ENCODE measurements around the gene CDK5RAP1.
A peak's percentile ranks its signal among the peaks of the same experiment; 100 is the strongest.

The CDK5RAP1 gene

DNA sequence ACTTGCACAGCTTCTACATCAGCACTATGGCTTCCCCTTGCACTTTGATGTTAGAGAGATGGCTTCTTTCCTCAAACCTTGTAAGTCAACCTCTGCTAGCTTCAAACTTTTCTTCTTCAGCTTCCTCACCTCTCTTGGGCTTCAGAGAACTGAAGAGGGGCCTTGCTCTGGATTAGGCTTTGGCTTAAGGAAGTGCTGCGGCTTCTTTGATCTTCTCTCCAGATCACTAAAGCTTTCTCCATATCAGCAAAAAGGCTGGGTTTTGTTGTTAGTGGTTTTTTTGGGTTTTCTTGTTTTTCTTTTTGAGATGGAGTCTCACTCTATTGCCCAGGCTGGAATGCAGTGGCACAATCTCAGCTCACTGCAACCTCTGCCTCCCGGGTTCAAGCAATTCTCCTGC is 24.0 kb downstream of the CDK5RAP1 start:
- DNase-seq: no peak

GRCh38 chr20:33373735-33374605 is 27.3 kb downstream of the CDK5RAP1 start:
- DNase-seq: no peak

GRCh38 chr20:33372993-33373441 is 28.3 kb downstream of the CDK5RAP1 start:
- no peak for DNase-seq

- peak; percentile 22 for DNase-seq
Observed at GRCh38 chr20:33370291-33370690, 31.0 kb downstream of the CDK5RAP1 start.

DNA sequence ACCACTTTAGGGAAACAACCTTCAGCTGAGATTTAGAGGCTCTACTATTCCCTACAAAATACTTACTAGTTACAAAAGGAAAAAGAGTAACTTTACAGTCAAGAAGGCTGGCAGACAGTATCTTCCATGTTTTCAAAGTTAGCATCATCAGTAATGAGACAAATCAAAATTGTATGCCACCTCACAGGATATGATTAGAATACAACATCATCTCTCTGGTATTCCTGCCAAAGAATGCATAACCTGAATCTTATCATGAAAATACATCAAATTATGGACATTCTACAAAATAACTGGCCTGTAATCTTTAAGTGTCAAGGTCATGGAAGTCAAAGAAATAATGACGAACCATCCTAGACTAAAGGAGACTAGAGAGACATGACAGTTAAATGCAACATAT is 38.4 kb downstream of the CDK5RAP1 start:
- DNase-seq: no peak

- no peak for DNase-seq
Observed at GRCh38 chr20:33359399-33360261, 41.7 kb downstream of the CDK5RAP1 start.

DNA sequence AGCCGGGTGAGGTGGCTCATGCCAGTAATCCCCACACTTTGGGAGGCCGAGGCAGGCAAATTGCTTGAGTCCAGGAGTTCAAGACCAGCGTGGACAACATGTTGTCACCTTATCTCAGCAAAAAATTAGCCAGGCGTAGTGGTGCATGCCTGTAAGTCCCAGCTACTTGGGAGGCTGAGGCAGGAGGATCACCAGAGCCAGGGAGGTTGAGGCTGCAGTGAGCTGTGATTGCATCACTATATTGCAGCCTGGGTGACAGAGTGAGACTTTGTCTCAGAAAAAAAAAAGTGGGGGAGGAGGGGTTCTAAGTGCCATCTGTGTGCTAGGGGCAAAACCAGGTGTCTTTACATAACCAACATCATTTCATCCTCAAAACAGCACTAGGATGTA is 48.3 kb downstream of the CDK5RAP1 start:
- no peak for DNase-seq

DNA sequence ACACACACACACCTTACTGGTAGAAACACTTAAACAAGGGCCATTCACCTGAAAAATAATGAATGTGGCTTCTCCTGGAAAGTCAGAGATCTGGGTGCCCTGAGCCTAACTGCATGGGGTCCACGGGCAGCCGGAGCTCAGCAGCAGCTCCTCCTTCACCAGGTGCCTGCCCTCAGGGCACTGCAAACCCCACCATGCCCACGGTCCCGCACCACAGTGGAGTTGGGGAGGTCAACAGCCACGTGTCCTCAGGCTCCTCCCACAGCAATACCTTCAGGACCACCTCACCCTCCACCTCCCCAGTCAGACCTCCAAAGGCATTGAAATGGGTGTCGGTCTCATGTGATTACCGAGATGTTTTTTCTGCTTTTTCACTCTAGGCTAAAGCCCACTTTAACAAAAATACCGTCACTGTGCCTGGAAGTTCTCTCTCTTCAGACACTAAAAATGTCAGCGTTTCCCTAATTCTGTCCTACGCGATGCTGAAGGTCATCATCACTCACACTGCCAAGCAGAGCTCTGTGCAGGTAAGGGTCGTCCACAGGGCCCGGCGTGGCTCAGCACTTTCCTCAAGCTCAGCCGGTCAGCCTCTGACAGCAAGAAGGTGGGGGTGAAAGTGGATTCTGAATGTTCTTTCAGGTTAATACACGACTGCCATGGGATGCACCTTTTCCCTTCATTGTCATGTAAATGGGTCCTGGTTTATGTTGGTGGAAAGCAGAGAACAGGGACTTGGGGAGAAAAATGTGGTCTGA is 48.9 kb downstream of the CDK5RAP1 start:
- DNase-seq: no peak

DNA sequence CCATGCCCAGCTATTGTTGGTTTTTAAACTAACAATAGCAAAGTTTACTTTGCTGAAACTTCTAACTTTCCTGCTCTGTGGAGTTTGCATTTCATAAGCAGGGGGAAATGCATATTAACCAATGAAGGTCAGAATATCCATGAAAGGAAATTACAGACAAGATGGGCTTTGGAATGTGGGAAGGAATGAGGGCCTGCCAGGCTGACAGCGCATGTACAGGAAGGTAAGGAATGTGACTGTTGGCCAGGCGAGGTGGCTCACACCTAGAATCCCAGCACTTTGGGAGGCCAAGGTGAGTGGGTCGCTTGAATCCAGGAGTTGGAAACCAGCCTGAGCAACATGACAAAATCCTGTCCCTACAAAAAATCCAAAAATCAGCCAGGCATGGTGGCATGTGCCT is 49.6 kb downstream of the CDK5RAP1 start:
- no peak for DNase-seq

- DNase-seq: no peak
Observed at GRCh38 chr20:33349493-33349892, 51.8 kb downstream of the CDK5RAP1 start.

DNA sequence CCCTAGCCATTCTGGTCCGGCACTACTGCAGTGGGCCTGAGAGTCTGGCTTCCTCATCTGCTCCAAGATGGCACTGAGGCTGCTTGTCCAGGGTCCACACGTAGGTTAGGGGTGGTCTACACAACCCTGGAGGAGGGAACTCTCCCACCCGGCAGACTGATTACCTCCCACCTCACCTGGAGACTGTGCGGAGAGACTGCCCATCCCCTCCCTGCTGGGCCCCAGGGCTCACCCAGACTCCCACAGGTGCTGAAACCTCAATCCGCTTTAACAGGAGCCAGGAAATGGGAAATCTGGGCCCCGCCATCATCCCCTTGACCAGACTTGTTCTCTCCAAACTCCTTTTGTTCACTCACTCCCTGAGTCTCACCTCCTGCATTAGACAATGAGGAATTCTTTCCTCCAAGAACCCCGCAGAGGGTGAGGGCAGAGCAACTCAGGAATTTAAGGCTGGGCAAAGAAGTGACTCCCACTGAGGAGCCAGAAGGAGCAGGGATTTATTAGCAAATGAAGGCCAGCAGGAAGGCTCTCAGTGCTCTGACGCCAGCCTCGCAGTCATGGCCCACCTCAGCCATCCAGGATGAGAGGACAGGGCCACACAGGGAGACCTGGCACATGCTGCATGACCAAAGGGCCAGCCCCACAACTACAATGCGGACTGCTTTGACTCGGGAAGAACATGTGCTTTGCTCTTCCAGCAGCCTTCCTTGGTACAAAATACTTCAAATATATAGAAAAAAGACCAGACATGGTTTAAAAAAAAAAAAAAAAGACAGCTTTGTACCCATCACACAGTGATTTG is 53.0 kb downstream of the CDK5RAP1 start:
- DNase-seq: no peak

- DNase-seq: peak; percentile 60
Observed at GRCh38 chr20:33345342-33345741, 56.0 kb downstream of the CDK5RAP1 start.

- no peak for DNase-seq
Observed at GRCh38 chr20:33343521-33343920, 57.8 kb downstream of the CDK5RAP1 start.

GRCh38 chr20:33339515-33340058 is 61.7 kb downstream of the CDK5RAP1 start:
- DNase-seq: no peak

DNA sequence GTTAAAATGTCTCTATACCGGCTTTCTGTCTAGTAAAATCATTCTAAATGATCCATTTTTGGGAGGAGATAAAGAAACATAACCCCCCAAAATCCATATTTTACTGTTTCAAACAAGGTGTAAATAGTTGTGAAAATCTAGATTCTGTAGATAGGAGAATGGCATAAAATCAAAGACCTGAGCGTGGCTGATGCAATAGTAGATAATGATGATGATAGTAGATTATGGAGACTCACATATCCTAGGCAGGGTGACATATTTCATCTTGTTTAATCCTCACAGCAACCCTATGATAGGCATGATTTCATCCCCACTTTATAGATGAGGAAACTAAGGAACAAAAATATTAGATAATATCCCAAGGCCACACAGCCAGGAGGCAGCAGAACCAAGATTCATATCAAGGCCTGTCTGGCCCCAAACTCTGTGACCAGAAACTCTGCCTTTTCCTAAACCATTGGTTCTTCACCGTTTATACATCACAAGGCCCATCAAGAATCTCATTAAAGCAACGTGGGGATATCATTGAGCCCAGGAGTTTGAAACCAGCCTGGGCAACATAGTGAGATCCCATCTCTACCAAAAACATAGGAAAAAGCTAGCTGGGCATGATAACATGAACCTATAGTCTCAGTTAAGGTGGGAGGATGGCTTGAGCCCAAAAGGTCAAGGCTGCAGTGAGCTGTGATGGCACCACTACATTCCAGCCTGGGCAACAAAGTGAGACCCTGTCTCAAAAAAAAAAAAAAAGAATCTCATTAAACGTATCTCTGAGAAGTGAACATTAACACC is 62.7 kb downstream of the CDK5RAP1 start:
- DNase-seq: no peak

- DNase-seq: no peak
Observed at GRCh38 chr20:33337531-33338165, 63.7 kb downstream of the CDK5RAP1 start.

DNA sequence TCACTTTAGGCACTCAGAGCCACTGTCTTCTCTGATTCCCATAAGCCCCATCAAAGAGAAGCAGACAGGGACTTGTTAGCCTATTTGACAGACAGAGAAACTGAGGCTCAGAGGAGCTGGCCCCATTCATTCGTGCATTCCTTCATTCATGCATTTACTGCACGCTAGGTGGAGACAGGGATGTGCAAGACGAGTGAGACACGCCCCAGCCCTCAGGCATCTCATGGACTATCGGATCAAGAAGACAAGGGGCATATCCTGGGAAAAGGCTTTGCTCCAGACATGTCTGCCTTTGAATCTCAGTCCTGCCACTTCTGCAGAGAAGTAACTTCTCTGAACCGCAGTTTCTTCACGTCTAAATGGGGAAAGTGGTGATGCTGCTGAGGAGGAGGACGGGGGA is 64.2 kb downstream of the CDK5RAP1 start:
- DNase-seq: no peak

DNA sequence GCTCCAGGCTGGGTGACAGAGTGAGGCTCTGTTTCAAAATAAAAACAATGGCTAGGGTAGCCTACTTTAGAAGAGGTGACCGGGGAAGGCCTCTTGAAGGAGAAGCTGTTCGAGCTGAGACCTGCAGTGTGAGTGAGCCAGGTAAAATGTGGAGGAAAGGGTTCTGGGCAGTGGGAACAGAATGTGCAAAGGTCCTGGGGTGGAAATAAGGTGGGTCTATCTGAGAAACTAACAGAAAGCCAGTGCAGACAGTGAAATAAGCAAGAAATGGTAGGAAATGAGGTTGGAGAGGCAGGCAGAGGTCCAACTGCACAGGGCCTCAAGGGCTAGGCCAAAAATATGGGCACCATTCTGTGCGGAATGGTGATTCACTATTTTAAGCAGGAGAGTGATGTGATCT is 64.9 kb downstream of the CDK5RAP1 start:
- DNase-seq: no peak

DNA sequence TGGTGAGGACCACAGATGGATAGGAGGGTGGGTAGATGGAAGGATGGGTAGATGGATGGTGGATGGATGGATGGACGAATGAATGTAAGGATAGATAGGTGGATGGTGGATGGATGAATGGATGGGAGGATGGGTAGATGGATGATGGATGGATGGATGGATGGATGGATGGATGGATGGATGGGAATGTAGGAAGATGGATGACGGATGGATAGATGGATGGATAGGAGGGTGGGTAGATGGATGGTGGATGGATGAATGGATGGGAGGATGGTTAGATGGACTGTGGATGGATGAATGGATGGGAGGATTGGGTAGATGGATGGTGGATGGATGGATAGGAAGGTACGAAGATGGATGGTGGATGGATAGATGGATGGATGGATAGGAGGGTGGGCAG is 67.2 kb downstream of the CDK5RAP1 start:
- no peak for DNase-seq

DNA sequence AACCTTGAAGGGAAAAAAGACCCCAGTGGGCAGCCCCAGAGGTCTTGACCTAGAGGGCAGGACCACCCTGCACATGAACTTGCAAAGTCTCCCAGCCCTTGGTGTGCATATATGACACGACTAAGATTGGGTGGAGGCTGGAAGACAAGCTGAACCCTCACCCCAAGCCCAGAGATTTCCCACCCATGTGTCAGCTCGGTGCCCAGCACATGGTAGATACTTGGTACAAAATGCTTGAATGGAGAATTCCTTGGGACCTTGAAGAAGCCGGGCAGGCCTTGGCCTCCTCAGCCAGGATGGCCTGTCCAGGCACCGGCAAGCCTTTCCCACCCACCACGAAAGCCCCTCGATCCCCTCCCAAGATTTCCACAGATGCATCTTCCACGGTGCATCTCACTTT is 67.7 kb downstream of the CDK5RAP1 start:
- no peak for DNase-seq

Measured in NCI-H187 treated with DMSO at 0.1 percent for 48 hours (cell line).